IMR-90 (cell line): Measurements from ENCODE around the gene GCNA.

Experiments used
- BHLHE40 ChIP-seq: fragments of 150-350 bp; IDR thresholded peaks from 2 replicates; pipeline ENCODE4 v1.6.1; 2016; ENCODE audit warnings: mild to moderate bottlenecking, low read depth, low read length
- CEBPB ChIP-seq: IDR thresholded peaks from 2 replicates; pipeline ENCODE4 v1.6.1; 2012; ENCODE audit warnings: low read depth, low read length, improper control_type of control experiment
- MAFK ChIP-seq: IDR thresholded peaks from 2 replicates; pipeline ENCODE4 v1.6.1; 2012; ENCODE audit warnings: low read depth, low read length, improper control_type of control experiment
- MXI1 ChIP-seq: IDR thresholded peaks from 2 replicates; pipeline ENCODE4 v1.6.1; 2012; ENCODE audit warnings: low read depth, mild to moderate bottlenecking, low read length, moderate library complexity, borderline replicate concordance
- POLR2A ChIP-seq: IDR thresholded peaks from 2 replicates; pipeline ENCODE4 v1.6.1; 2012; ENCODE audit warnings: mild to moderate bottlenecking, low read depth, low read length
- RAD21 ChIP-seq: IDR thresholded peaks from 2 replicates; pipeline ENCODE4 v1.6.1; 2012; ENCODE audit warnings: low read length, improper control_type of control experiment
- RCOR1 ChIP-seq: IDR thresholded peaks from 2 replicates; pipeline ENCODE4 v1.6.1; 2012; ENCODE audit warnings: mild to moderate bottlenecking, low read length, improper control_type of control experiment; ENCODE audit not compliant: insufficient replicate concordance
- RFX5 ChIP-seq: IDR thresholded peaks from 2 replicates; pipeline ENCODE4 v1.8.0; 2012; ENCODE audit warnings: low read depth, mild to moderate bottlenecking, low read length, moderate library complexity
- SMC3 ChIP-seq: fragments of 150-350 bp; IDR thresholded peaks from 2 replicates; pipeline ENCODE4 v1.6.1; 2016; ENCODE audit warnings: low read depth, mild to moderate bottlenecking, antibody characterized with exemption, low read length, moderate library complexity
- TF ChIP-seq, protein P1 (sequence below): conservative IDR thresholded peaks from 2 replicates; pipeline ENCODE4 v1.5.1; 2012; ENCODE audit warnings: mild to moderate bottlenecking, low read depth, low read length, improper control_type of control experiment
- TF ChIP-seq, protein P2 (sequence below): fragments of 150-350 bp; IDR thresholded peaks from 2 replicates; pipeline ENCODE4 v1.6.1; 2017; ENCODE audit warnings: mild to moderate bottlenecking, antibody characterized with exemption, low read length, low read depth
- TF ChIP-seq, protein P3 (sequence below): fragments of 150-350 bp; IDR thresholded peaks from 2 replicates; pipeline ENCODE4 v1.6.1; 2016; ENCODE audit warnings: low read depth, mild to moderate bottlenecking, low read length, moderate library complexity, borderline replicate concordance

- TF ChIP-seq, protein P1, sequence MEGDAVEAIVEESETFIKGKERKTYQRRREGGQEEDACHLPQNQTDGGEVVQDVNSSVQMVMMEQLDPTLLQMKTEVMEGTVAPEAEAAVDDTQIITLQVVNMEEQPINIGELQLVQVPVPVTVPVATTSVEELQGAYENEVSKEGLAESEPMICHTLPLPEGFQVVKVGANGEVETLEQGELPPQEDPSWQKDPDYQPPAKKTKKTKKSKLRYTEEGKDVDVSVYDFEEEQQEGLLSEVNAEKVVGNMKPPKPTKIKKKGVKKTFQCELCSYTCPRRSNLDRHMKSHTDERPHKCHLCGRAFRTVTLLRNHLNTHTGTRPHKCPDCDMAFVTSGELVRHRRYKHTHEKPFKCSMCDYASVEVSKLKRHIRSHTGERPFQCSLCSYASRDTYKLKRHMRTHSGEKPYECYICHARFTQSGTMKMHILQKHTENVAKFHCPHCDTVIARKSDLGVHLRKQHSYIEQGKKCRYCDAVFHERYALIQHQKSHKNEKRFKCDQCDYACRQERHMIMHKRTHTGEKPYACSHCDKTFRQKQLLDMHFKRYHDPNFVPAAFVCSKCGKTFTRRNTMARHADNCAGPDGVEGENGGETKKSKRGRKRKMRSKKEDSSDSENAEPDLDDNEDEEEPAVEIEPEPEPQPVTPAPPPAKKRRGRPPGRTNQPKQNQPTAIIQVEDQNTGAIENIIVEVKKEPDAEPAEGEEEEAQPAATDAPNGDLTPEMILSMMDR, result no peak
- TF ChIP-seq MAFK, result no peak
- no peak for TF ChIP-seq MXI1
- TF ChIP-seq, protein P2, sequence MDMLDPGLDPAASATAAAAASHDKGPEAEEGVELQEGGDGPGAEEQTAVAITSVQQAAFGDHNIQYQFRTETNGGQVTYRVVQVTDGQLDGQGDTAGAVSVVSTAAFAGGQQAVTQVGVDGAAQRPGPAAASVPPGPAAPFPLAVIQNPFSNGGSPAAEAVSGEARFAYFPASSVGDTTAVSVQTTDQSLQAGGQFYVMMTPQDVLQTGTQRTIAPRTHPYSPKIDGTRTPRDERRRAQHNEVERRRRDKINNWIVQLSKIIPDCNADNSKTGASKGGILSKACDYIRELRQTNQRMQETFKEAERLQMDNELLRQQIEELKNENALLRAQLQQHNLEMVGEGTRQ, result no peak
- TF ChIP-seq POLR2A, result no peak
- no peak for TF ChIP-seq SMC3
- no peak for TF ChIP-seq RCOR1
- no peak for TF ChIP-seq BHLHE40
- TF ChIP-seq RFX5, result no peak
- TF ChIP-seq, protein P3, sequence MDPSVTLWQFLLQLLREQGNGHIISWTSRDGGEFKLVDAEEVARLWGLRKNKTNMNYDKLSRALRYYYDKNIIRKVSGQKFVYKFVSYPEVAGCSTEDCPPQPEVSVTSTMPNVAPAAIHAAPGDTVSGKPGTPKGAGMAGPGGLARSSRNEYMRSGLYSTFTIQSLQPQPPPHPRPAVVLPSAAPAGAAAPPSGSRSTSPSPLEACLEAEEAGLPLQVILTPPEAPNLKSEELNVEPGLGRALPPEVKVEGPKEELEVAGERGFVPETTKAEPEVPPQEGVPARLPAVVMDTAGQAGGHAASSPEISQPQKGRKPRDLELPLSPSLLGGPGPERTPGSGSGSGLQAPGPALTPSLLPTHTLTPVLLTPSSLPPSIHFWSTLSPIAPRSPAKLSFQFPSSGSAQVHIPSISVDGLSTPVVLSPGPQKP, result no peak
- no peak for TF ChIP-seq CEBPB
- no peak for TF ChIP-seq RAD21
Observed at GRCh38 chrX:71640002-71640401, 61.8 kb downstream of the GCNA start.
